ENCODE measurements around the gene TK1.

GRCh38 chr17:78159575-78160158 lies 27.2 kb downstream of the TK1 start:
- no peak for TF ChIP-seq POLR2A (IDR thresholded peaks at IDR 0.05)
- no peak for TF ChIP-seq CTCF (IDR thresholded peaks at IDR 0.05)
